HG03565 (cell line): ENCODE measurements around the gene RIC8B.
"Not testable (repeated sequence)": the region's sequence is repeated elsewhere in the genome, so short reads cannot be mapped to it uniquely, and the experiment has no call there.

Source experiments
- ATAC-seq: cut with Tn5 transposase; IDR thresholded peaks from one replicate; pipeline ENCODE4 v1.9.1; 2021; ENCODE audit warnings: mild to moderate bottlenecking, moderate library complexity; ENCODE audit not compliant: unreplicated experiment

The RIC8B gene

GRCh38 chr12:106774005-106774807, at the start of gene RIC8B:
RIC8B (plus strand) TSS chr12:106774682; CDS start chr12:106774746, 64 bp downstream.
- peak; percentile 73 for ATAC-seq

GRCh38 chr12:106724934-106725333, 49.5 kb upstream of the RIC8B start:
- ATAC-seq = no peak

- not testable (repeated sequence) for ATAC-seq
Measured at GRCh38 chr12:106726603-106727202, 47.8 kb upstream of the RIC8B start.

GRCh38 chr12:106729611-106730010, 44.9 kb upstream of the RIC8B start:
- no peak for ATAC-seq

- ATAC-seq = no peak
Measured at GRCh38 chr12:106732890-106733289, 41.6 kb upstream of the RIC8B start.

- ATAC-seq = no peak
Measured at GRCh38 chr12:106733660-106734059, 40.8 kb upstream of the RIC8B start.

- ATAC-seq = no peak
Measured at GRCh38 chr12:106736051-106736957, 38.2 kb upstream of the RIC8B start.

- no peak for ATAC-seq
Measured at GRCh38 chr12:106739318-106739717, 35.2 kb upstream of the RIC8B start.

- no peak for ATAC-seq
Measured at GRCh38 chr12:106739815-106740530, 34.5 kb upstream of the RIC8B start.

GRCh38 chr12:106740818-106741217, 33.7 kb upstream of the RIC8B start:
- ATAC-seq = no peak

- ATAC-seq = no peak
Measured at GRCh38 chr12:106741247-106741646, 33.2 kb upstream of the RIC8B start.

- no peak for ATAC-seq
Measured at GRCh38 chr12:106743270-106743988, 31.1 kb upstream of the RIC8B start.

GRCh38 chr12:106744600-106744999, 29.9 kb upstream of the RIC8B start:
- ATAC-seq = no peak

- no peak for ATAC-seq
Measured at GRCh38 chr12:106745181-106745745, 29.2 kb upstream of the RIC8B start.

GRCh38 chr12:106747973-106748436, 26.5 kb upstream of the RIC8B start:
- ATAC-seq = no peak

GRCh38 chr12:106750524-106750923, 24.0 kb upstream of the RIC8B start:
- ATAC-seq = no peak

- ATAC-seq = peak; percentile 95
Measured at GRCh38 chr12:106753526-106753925, 21.0 kb upstream of the RIC8B start.

GRCh38 chr12:106754331-106754730, 20.2 kb upstream of the RIC8B start:
- ATAC-seq = no peak

- ATAC-seq = no peak
Measured at GRCh38 chr12:106757623-106758348, 16.7 kb upstream of the RIC8B start.
